AG04450 (cell line): Measurements from ENCODE around the gene SRSF8. TPM values are rescaled to one million over a fixed set of nuclear protein-coding genes. Genes with fewer than 3 reads are reported as not detected.

Experiments used
- CTCF ChIA-PET: fragments of 300-600, 350-600 bp; formaldehyde crosslinking; extraction: SDS; loops from one replicate; lab custom pipeline; 2022; ENCODE audit warnings: antibody characterized with exemption, inconsistent platforms; lab: Charles Lee
- POLR2A ChIA-PET: fragments of 350-600 bp; formaldehyde crosslinking; extraction: SDS; loops from one replicate; lab custom pipeline; 2021; ENCODE audit warnings: antibody characterized with exemption, inconsistent platforms; lab: Yijun Ruan, JAX
- DNase-seq: peaks from one replicate; pipeline ENCODE4 v3.0.0-alpha.2; 2011; ENCODE audit warnings: low read depth, low spot score
- H3K27ac ChIP-seq: one replicate; pipeline ENCODE4 v1.5.1; 2012; ENCODE audit warnings: low read depth, low read length, control low read depth
- H3K27me3 ChIP-seq: one replicate; pipeline ENCODE4 v1.6.0; 2012; ENCODE audit warnings: low read length; ENCODE audit not compliant: control insufficient read depth, insufficient read depth
- H3K4me3 ChIP-seq: 2 replicates; pipeline ENCODE4 v1.5.1; 2011; ENCODE audit warnings: mild to moderate bottlenecking, low read depth, low read length, control low read depth
- H3K9me3 ChIP-seq: 2 replicates; pipeline ENCODE4 v1.5.1; 2012; ENCODE audit warnings: low read length; ENCODE audit not compliant: control insufficient read depth, insufficient read depth
- polyA plus RNA-seq: library from polyadenylated mRNA; depleted of rRNA; stranded (reverse); fragments of >200 nt; gene quantifications from 2 replicates; pipeline ENCODE4 v1.2.3, GENCODE V29; 2011
- TF ChIP-seq, protein P1 (sequence below): IDR thresholded peaks from 2 replicates; pipeline ENCODE4 v1.5.1; 2011; ENCODE audit warnings: low read depth, low read length, control low read depth, inconsistent platforms

The SRSF8 gene
- polyA plus RNA-seq, 1 experiment, result 28.4 TPM

DNA sequence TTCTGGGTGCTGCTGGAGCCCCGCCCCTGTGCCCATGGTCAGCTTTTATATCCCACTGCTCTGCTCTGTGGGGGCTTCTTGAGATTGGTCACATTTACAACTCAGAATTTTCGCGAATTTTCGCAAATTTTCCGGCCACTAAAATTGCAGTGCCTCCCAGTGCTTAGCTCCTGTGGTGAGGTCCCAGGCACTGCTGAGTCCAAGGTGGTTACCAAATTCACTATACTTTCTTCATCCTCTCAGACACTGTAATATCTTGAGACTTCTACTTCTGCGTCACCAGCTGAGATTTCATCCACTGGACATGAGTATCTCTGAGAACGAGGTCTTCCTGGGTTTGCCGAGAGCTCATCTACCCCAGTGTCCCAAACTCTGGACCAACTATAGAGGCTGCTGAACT lies 8.8 kb upstream of the SRSF8 start:
- Histone ChIP-seq H3K27ac (no peak overlapping the region), H3K9me3 (no peaks in the 10 kb centered on the region), H3K4me3 (no peak overlapping the region), H3K27me3 (peaks cover 3% of the 10 kb centered on the region)
- ChIA-PET CTCF (interaction anchor here (0.8 to 2.1 kb wide), 4 partner anchors 9 to 647 kb away, joined by 3 to 6 read pairs (median 3); partner anchors contain the start of gene SRSF8), POLR2A (no interaction called here)
- TF ChIP-seq, protein P1, sequence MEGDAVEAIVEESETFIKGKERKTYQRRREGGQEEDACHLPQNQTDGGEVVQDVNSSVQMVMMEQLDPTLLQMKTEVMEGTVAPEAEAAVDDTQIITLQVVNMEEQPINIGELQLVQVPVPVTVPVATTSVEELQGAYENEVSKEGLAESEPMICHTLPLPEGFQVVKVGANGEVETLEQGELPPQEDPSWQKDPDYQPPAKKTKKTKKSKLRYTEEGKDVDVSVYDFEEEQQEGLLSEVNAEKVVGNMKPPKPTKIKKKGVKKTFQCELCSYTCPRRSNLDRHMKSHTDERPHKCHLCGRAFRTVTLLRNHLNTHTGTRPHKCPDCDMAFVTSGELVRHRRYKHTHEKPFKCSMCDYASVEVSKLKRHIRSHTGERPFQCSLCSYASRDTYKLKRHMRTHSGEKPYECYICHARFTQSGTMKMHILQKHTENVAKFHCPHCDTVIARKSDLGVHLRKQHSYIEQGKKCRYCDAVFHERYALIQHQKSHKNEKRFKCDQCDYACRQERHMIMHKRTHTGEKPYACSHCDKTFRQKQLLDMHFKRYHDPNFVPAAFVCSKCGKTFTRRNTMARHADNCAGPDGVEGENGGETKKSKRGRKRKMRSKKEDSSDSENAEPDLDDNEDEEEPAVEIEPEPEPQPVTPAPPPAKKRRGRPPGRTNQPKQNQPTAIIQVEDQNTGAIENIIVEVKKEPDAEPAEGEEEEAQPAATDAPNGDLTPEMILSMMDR, result no peak
- DNase-seq, result no peak

DNA sequence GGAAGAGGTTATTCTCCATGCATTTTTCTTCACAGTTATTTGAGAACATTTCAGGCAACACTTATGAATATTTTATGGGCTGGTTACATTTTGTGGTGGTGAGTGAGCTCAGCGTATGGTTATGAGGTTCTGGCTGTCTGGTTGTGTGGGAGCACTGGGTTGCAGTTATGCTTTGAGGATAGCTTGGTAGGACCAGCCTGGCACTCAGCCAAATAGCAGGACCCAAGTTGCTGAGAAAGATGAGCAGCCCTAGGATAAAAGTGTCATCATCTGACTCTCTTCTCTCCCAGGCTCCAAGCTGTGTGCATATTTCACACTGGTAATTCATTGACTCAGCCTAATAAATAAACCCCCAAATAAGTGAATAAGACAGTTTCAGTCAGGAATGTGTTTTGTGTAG lies 8.1 kb upstream of the SRSF8 start:
- POLR2A ChIA-PET, result no interaction called here
- no peak for DNase-seq
- TF ChIP-seq, protein P1, result no peak
- Histone ChIP-seq H3K27me3 (peaks cover 3% of the 10 kb centered on the region), H3K9me3 (no peaks in the 10 kb centered on the region), H3K27ac (no peak overlapping the region), H3K4me3 (no peak overlapping the region)
- CTCF ChIA-PET, result interaction anchor here (1.0 to 1.2 kb wide), 2 partner anchors 93 to 646 kb away, joined by 3 read pairs; no protein-coding TSS in a partner anchor

DNA sequence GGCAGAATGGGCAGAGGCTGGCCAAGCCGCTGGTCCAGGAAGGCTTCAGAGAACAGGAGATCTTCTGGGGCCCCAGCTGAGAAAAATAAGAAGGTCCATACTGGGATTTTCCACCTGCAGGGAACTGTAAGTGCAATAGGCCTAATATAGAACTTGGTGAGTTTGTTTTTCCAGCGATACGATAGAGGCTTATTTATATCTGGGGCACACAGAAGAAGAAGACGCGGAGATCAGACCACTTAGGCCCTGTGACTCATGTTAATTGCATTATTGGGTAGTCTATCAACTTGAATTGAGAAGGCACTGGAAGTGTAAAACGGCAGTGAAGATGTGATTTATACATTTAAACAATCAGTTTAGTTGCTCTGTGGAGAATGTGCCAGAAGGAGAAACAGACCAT lies 7.7 kb upstream of the SRSF8 start:
- H3K4me3 ChIP-seq, result no peak overlapping the region
- TF ChIP-seq, protein P1, result no peak
- no peak overlapping the region for H3K27ac ChIP-seq
- ChIA-PET CTCF (no interaction called here), POLR2A (no interaction called here)
- DNase-seq, result no peak
- no peaks in the 10 kb centered on the region for H3K9me3 ChIP-seq
- peaks cover 3% of the 10 kb centered on the region for H3K27me3 ChIP-seq

DNA sequence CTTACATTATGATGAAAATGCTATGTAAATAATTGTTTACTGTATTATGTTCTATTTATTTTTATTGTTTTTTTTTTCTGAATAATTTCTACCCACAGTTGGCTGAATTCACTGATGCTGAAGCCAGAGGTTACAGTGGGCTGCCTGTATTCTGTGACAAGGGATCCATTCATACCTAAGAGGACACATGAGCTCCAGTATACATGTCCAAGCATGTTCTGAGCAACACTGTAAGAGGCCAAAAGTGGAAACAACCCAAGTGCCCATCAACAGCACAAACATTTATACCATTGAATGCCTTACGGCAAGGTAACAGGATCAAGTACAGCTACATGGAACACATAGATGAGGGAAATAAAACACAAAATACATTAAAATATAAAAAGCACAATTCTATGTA lies 1.4 kb upstream of the SRSF8 start:
- Histone ChIP-seq H3K27me3 (no peaks in the 10 kb centered on the region), H3K9me3 (no peaks in the 10 kb centered on the region), H3K27ac (no peak overlapping the region), H3K4me3 (no peak overlapping the region)
- ChIA-PET CTCF (no interaction called here), POLR2A (no interaction called here)
- no peak for DNase-seq
- TF ChIP-seq, protein P1, result no peak

DNA sequence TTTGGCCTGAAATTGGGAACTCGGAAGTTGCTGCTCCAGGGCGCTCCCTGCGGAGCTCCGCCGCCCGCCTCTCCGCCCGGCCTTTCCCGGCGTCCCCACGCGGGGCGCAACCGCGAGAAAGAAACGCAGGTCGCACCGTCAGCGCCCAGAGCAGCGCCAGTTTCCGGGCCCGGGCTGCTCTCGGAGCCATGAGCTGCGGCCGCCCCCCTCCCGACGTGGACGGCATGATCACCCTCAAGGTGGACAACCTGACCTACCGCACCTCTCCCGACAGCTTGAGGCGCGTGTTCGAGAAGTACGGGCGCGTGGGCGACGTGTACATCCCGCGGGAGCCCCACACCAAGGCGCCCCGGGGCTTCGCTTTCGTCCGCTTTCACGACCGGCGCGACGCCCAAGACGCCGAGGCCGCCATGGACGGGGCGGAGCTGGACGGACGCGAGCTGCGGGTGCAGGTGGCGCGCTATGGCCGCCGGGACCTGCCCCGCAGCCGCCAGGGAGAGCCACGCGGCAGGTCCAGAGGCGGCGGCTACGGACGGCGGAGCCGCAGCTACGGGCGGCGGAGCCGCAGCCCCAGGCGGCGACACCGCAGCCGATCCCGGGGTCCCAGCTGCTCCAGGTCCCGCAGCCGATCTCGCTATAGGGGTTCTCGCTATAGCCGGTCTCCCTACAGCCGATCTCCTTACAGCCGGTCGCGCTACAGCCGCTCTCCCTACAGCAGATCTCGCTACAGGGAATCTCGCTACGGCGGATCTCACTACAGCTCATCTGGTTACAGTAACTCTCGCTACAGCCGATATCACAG lies 521 bp downstream of the SRSF8 start:
- POLR2A ChIA-PET, result interaction anchor here (0.5 to 2.6 kb wide), 12 partner anchors 9 to 1323 kb away, joined by 3 to 12 read pairs (median 4); partner anchors contain the start of genes CCDC82, CWC15, ENDOD1 and JRKL
- CTCF ChIA-PET, result interaction anchor here (0.6 to 7.9 kb wide), 30 partner anchors 9 to 1359 kb away, joined by 3 to 85 read pairs (median 4); partner anchors contain the start of genes ENDOD1 and SESN3
- peak overlapping the region; percentile 83 for H3K27ac ChIP-seq
- peak overlapping the region; percentile 77 for H3K4me3 ChIP-seq
- TF ChIP-seq, protein P1, result peak; percentile 64
- DNase-seq, result no peak
- H3K9me3 ChIP-seq, result no peaks in the 10 kb centered on the region
- H3K27me3 ChIP-seq, result no peaks in the 10 kb centered on the region
